Measurements from ENCODE around the gene BEND3. TPM values are rescaled to one million over a fixed set of nuclear protein-coding genes. Genes with fewer than 3 reads are reported as not detected.

Gene BEND3
- total and polyA plus RNA-seq, 7 donors, result 0.60 to 2.8 (median 1.1) TPM

- intact Hi-C loops (cut with DNase I), result no loop called here
- no peak for TF ChIP-seq CTCF (IDR thresholded peaks at IDR 0.05)
- TF ChIP-seq POLR2A (IDR thresholded peaks at IDR 0.05), result no peak
- TF ChIP-seq POLR2AphosphoS5 (IDR thresholded peaks at IDR 0.05), result no peak
- no peak for TF ChIP-seq EP300 (IDR thresholded peaks at IDR 0.05)
- Histone ChIP-seq H3K27me3 (no peaks in the 10 kb centered on the region), H3K27ac (no peak overlapping the region), H3K4me3 (no peak overlapping the region), H3K4me1 (no peaks in the 10 kb centered on the region), H3K36me3 (no peaks in the 10 kb centered on the region), H3K9me3 (no peaks in the 10 kb centered on the region)
- no peak for DNase-seq
- 75 to 86% methylated on average over 2 of the region's 2 CpGs for WGBS, 2 donors
Observed at GRCh38 chr6:107057679-107058078, 57.6 kb downstream of the BEND3 start.

GRCh38 chr6:107056796-107057195 lies 58.5 kb downstream of the BEND3 start:
- WGBS, 2 donors, result 90 to 92% methylated on average over 2 of the region's 2 CpGs
- H3K9me3 ChIP-seq, result no peaks in the 10 kb centered on the region
- no peak overlapping the region for H3K4me3 ChIP-seq
- no peaks in the 10 kb centered on the region for H3K4me1 ChIP-seq
- intact Hi-C loops (cut with DNase I), result no loop called here
- TF ChIP-seq POLR2A (IDR thresholded peaks at IDR 0.05), result no peak
- no peak for TF ChIP-seq POLR2AphosphoS5 (IDR thresholded peaks at IDR 0.05)
- no peak for TF ChIP-seq CTCF (IDR thresholded peaks at IDR 0.05)
- TF ChIP-seq EP300 (IDR thresholded peaks at IDR 0.05), result no peak
- peaks cover 0 to 2% (median 0%) of the 10 kb centered on the region in 4 donors for H3K36me3 ChIP-seq
- DNase-seq, result no peak
- no peak overlapping the region for H3K27ac ChIP-seq
- no peaks in the 10 kb centered on the region for H3K27me3 ChIP-seq

- H3K9me3 ChIP-seq, result no peaks in the 10 kb centered on the region
- TF ChIP-seq POLR2A (IDR thresholded peaks at IDR 0.05) (no peak), CTCF (IDR thresholded peaks at IDR 0.05) (no peak)
- H3K4me3 ChIP-seq, result no peak overlapping the region
- intact Hi-C loops (cut with DNase I), result no loop called here
- H3K27me3 ChIP-seq, result no peaks in the 10 kb centered on the region
- H3K4me1 ChIP-seq, result no peaks in the 10 kb centered on the region
- WGBS, 2 donors, result 97 to 99% methylated on average over 7 of the region's 7 CpGs
- H3K27ac ChIP-seq, result no peak overlapping the region
- no peak for DNase-seq
- H3K36me3 ChIP-seq, result peaks cover 0 to 62% (median 3%) of the 10 kb centered on the region in 4 donors
Observed at GRCh38 chr6:107047807-107048206, 67.5 kb downstream of the BEND3 start.

- WGBS, 2 donors, result 70 to 73% methylated on average over 11 of the region's 11 CpGs
- H3K4me1 ChIP-seq, result no peaks in the 10 kb centered on the region
- peaks cover 0 to 61% (median 3%) of the 10 kb centered on the region in 4 donors for H3K36me3 ChIP-seq
- H3K27me3 ChIP-seq, result no peaks in the 10 kb centered on the region
- H3K4me3 ChIP-seq, result no peak overlapping the region
- intact Hi-C loops (cut with DNase I), result no loop called here
- no peak overlapping the region for H3K27ac ChIP-seq
- TF ChIP-seq EP300 (IDR thresholded peaks at IDR 0.05), result no peak
- no peak for TF ChIP-seq POLR2A (IDR thresholded peaks at IDR 0.05)
- no peak for TF ChIP-seq POLR2AphosphoS5 (IDR thresholded peaks at IDR 0.05)
- TF ChIP-seq CTCF (IDR thresholded peaks at IDR 0.05), result no peak
- no peak for DNase-seq
- no peaks in the 10 kb centered on the region for H3K9me3 ChIP-seq
Observed at GRCh38 chr6:107045826-107046675, 69.3 kb downstream of the BEND3 start.

All from sigmoid colon (tissue), 7 donors.